HEK293 (cell line): ENCODE results near the gene UBE3C.

ENCODE experiments used
- CTCF ChIP-seq: fragments of 450-650 bp; formaldehyde crosslinking; IDR thresholded peaks from 2 replicates; pipeline ENCODE4 v1.5.1; 2016; ENCODE audit warnings: missing biosample characterization, missing genetic modification characterization
- HIC1 ChIP-seq: fragments of 450-650 bp; formaldehyde crosslinking; IDR thresholded peaks from 2 replicates; pipeline ENCODE4 v1.5.1; 2016; ENCODE audit warnings: missing biosample characterization, missing genetic modification characterization
- SCRT1 ChIP-seq: fragments of 450-650 bp; formaldehyde crosslinking; IDR thresholded peaks from 2 replicates; pipeline ENCODE4 v1.5.1; 2016; ENCODE audit warnings: missing biosample characterization, missing genetic modification characterization, borderline replicate concordance
- SP7 ChIP-seq: fragments of 450-650 bp; formaldehyde crosslinking; IDR thresholded peaks from 2 replicates; pipeline ENCODE4 v1.5.1; 2016; ENCODE audit warnings: missing biosample characterization, missing genetic modification characterization
- YY1 ChIP-seq: fragments of 450-650 bp; formaldehyde crosslinking; IDR thresholded peaks from 2 replicates; pipeline ENCODE4 v1.5.1; 2018; ENCODE audit warnings: missing biosample characterization, missing genetic modification characterization
- ZBTB20 ChIP-seq: fragments of 450-650 bp; formaldehyde crosslinking; IDR thresholded peaks from 2 replicates; pipeline ENCODE4 v1.5.1; 2016; ENCODE audit warnings: missing biosample characterization, missing genetic modification characterization
- ZNF157 ChIP-seq: fragments of 450-650 bp; formaldehyde crosslinking; IDR thresholded peaks from 2 replicates; pipeline ENCODE4 v1.5.1; 2016; ENCODE audit warnings: missing biosample characterization, missing genetic modification characterization
- ZNF488 ChIP-seq: fragments of 450-650 bp; formaldehyde crosslinking; IDR thresholded peaks from 2 replicates; pipeline ENCODE4 v1.5.1; 2016; ENCODE audit warnings: missing biosample characterization, missing genetic modification characterization
- ZNF513 ChIP-seq: fragments of 450-650 bp; IDR thresholded peaks from 2 replicates; pipeline ENCODE4 v1.5.1; 2018; ENCODE audit warnings: missing biosample characterization, missing genetic modification characterization
- ZNF660 ChIP-seq: fragments of 450-650 bp; IDR thresholded peaks from 2 replicates; pipeline ENCODE4 v1.5.1; 2018; ENCODE audit warnings: missing biosample characterization, mild to moderate bottlenecking, missing genetic modification characterization
- ZNF747 ChIP-seq: fragments of 450-650 bp; formaldehyde crosslinking; IDR thresholded peaks from 2 replicates; pipeline ENCODE4 v1.5.1; 2016; ENCODE audit warnings: missing biosample characterization, missing genetic modification characterization
- ZNF830 ChIP-seq: fragments of 450-650 bp; IDR thresholded peaks from 2 replicates; pipeline ENCODE4 v1.5.0; 2018; ENCODE audit warnings: missing biosample characterization, missing genetic modification characterization, low read depth, mild to moderate bottlenecking, moderate library complexity

GRCh38 chr7:157205438-157205837, 66.7 kb downstream of the UBE3C start:
- no peak for TF ChIP-seq SCRT1 (tag by site-specific recombination)
- TF ChIP-seq ZNF830 (tag by site-specific recombination): no peak
- TF ChIP-seq ZNF513 (tag by site-specific recombination): no peak
- no peak for TF ChIP-seq CTCF (tag by site-specific recombination)
- no peak for TF ChIP-seq ZNF660 (tag by site-specific recombination)
- no peak for TF ChIP-seq ZNF747 (tag by site-specific recombination)
- no peak for TF ChIP-seq SP7 (tag by site-specific recombination)
- TF ChIP-seq YY1: no peak
- TF ChIP-seq ZBTB20 (tag by site-specific recombination): no peak
- TF ChIP-seq ZNF157 (tag by site-specific recombination): no peak
- TF ChIP-seq HIC1 (tag by site-specific recombination): no peak
- TF ChIP-seq ZNF488 (tag by site-specific recombination): no peak
